GM18498 (cell line): ENCODE data around the gene TET2.

Source experiments
- ATAC-seq: cut with Tn5 transposase; IDR thresholded peaks from one replicate; pipeline ENCODE4 v1.9.1; 2021; ENCODE audit warnings: mild to moderate bottlenecking, moderate library complexity; ENCODE audit not compliant: unreplicated experiment

TET2 gene

DNA sequence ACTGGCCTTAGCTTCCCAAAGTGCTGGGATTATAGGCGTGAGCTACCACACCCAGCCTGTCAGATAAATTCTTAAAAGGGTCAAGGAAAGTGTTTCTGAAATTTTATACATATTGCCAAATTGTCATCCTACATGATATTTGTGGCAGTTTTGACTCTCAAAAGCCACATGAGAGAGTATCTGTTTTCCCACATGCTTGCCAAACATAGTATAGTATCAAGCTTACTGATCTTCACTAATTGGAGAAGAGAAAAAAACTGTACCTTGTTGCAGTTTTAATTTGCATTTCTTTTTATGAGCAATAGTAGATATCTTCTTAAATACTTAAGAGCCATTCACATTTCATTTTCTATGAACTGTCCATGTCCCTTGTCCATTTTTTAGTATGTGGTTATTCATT lies 83.6 kb downstream of the TET2 start:
- no peak for ATAC-seq

DNA sequence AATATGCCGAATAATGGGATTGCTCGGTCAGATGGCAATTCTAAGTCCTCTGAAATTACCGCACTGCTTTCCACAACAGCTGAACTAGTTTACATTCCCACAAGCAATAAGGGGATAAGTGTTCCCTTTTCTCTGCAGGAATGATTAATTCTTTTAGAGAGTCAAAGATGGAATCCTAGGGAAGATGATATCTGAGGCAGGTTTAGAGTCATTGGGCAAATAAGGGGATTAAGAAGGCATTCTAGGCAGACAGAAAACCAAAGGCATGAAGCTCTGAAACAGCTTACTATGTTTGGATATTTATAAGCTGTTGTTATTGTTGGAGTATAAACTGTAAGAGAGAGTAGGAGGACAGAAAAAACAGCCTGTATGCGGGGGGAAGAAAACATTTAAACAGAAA lies 85.7 kb downstream of the TET2 start:
- no peak for ATAC-seq

DNA sequence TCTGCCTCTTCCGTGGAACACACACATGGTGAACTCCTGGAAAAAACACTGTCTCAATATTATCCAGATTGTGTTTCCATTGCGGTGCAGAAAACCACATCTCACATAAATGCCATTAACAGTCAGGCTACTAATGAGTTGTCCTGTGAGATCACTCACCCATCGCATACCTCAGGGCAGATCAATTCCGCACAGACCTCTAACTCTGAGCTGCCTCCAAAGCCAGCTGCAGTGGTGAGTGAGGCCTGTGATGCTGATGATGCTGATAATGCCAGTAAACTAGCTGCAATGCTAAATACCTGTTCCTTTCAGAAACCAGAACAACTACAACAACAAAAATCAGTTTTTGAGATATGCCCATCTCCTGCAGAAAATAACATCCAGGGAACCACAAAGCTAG lies 87.9 kb downstream of the TET2 start:
- no peak for ATAC-seq

DNA sequence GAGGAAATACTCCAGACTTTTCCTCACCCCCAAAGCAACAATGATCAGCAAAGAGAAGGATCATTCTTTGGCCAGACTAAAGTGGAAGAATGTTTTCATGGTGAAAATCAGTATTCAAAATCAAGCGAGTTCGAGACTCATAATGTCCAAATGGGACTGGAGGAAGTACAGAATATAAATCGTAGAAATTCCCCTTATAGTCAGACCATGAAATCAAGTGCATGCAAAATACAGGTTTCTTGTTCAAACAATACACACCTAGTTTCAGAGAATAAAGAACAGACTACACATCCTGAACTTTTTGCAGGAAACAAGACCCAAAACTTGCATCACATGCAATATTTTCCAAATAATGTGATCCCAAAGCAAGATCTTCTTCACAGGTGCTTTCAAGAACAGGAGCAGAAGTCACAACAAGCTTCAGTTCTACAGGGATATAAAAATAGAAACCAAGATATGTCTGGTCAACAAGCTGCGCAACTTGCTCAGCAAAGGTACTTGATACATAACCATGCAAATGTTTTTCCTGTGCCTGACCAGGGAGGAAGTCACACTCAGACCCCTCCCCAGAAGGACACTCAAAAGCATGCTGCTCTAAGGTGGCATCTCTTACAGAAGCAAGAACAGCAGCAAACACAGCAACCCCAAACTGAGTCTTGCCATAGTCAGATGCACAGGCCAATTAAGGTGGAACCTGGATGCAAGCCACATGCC lies 89.7 kb downstream of the TET2 start:
- ATAC-seq: peak; percentile 96

DNA sequence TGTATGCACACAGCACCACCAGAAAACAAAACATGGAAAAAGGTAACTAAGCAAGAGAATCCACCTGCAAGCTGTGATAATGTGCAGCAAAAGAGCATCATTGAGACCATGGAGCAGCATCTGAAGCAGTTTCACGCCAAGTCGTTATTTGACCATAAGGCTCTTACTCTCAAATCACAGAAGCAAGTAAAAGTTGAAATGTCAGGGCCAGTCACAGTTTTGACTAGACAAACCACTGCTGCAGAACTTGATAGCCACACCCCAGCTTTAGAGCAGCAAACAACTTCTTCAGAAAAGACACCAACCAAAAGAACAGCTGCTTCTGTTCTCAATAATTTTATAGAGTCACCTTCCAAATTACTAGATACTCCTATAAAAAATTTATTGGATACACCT lies 90.2 kb downstream of the TET2 start:
- ATAC-seq: peak; percentile 43

DNA sequence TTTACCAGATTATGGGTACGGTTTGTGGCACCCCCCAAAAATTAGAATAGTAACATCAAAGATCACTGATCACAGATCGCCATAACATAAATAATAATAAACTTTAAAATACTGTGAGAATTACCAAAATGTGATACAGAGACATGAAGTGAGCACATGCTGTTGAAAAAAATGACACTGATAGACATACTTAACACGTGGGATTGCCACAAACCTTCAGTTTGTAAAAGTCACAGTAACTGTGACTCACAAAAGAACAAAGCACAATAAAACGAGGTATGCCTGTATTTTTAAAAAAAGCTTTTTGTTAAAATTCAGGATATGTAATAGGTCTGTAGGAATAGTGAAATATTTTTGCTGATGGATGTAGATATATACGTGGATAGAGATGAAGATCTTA lies 93.4 kb downstream of the TET2 start:
- no peak for ATAC-seq

DNA sequence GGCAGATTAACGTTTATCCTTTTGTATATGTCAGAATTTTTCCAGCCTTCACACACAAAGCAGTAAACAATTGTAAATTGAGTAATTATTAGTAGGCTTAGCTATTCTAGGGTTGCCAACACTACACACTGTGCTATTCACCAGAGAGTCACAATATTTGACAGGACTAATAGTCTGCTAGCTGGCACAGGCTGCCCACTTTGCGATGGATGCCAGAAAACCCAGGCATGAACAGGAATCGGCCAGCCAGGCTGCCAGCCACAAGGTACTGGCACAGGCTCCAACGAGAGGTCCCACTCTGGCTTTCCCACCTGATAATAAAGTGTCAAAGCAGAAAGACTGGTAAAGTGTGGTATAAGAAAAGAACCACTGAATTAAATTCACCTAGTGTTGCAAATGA lies 94.8 kb downstream of the TET2 start:
- no peak for ATAC-seq

DNA sequence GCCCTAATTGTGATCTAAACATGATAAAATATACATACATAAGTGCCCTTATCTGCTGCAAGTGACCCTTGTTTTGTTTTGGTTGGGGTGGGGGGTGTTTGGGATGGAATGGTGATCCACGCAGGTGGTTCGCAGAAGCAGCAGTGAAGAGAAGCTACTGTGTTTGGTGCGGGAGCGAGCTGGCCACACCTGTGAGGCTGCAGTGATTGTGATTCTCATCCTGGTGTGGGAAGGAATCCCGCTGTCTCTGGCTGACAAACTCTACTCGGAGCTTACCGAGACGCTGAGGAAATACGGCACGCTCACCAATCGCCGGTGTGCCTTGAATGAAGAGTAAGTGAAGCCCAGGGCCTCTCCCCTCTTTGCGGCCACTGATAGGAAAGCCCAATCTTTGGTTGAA lies 96.8 kb downstream of the TET2 start:
- ATAC-seq: no peak

DNA sequence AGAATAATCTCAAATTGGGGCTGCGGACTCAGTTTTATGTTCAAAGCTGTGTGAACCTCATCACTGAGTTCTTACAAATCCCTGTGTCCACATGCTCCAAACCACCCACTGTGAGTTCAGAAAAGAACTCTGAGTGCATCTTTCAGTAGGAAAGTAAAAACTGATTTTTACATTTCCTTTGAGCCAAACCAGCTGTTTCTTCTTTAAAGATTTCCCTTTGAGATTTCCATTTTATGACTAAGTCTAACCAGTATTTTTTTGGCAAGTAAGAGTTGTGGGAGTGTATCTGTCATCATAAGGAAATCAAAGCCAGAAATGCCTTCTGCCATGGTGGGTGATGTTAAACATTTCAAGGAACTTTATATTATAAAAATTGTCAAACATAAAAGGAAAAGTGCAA lies 100.0 kb downstream of the TET2 start:
- no peak for ATAC-seq

DNA sequence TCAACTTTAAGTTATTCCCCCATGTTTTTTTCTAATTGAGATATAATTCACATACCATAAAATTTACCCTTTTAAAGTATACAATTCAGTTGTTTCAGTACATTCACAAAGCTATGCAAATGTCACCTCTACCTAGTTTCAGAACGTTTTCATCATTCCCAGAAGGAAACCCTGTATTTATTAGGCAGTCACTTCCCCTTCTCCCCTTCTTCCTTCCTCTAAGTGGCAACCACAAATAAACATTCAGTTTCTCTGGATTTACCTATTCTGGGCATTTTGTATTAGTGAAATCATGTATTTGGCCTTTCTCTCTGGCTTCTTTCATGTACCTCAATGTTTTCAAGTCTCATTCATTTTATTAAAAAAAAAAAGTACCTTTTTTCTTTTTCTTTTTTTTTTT lies 101.9 kb downstream of the TET2 start:
- no peak for ATAC-seq

DNA sequence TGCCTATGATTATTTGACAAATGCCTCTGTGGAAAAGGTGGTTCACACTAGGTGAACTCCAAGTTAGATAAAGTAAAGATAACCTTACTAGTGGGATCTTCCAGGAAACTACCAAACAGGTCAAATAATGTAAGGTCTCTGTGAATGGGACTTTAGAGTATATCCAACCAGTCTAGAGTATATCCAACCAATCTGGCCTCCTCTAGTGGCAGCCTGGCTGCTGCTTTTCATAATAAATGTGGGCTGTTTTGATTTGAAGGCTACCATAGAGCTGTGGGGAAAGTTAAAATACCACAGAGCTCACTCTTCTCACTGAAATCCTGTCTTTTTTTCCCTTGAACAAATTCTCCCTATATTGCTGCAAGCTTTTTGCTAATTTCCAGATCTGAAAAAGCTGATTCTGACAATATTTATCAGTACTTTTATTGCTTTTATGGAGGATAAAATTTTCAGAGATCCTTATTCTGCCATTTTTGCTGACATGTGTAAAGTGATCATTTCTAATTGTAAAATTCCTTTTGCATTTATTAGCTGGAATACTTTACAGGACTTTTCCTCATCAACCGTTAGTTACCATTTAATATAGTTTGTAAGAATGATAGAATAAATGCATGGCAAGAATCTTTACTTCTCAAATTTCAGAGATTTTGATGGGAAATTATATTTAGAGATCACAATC lies 111.3 kb downstream of the TET2 start:
- ATAC-seq: no peak

DNA sequence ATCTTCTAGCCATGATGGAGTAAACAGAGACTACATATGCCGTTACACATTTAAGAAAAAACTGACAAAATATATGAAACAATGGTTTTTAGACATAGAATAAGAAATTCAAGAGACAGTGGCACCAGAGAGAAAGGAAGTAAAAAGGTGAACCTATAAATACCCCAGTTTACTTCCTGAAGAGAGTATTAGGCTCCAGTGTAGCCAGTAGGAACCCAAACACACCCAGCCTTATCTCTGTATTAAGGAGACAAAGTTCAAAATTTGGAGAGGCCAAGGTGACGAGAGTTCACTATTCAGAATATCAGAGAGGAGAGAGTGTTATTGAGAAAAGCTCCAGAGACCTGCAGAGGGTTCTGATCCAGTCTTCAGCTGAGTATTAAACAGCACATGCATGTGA lies 119.0 kb downstream of the TET2 start:
- ATAC-seq: no peak

DNA sequence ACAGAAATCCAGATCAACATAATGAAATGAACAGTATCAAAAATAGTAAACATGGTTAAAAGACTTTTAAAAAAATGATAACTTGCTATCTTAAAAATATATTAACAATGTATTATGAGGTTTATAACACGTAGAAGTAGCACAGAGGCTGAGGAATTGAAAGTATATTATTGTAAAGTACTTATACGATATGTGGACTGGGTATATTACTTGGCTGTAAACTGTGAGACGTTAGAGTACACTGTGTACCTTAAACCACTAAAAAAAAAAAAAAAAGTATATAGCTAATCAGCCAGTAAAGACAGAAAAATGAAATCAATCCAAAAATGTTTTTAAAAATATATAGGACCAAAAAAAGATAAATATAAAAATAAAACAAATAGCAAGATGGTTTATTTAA lies 120.6 kb downstream of the TET2 start:
- ATAC-seq: no peak

DNA sequence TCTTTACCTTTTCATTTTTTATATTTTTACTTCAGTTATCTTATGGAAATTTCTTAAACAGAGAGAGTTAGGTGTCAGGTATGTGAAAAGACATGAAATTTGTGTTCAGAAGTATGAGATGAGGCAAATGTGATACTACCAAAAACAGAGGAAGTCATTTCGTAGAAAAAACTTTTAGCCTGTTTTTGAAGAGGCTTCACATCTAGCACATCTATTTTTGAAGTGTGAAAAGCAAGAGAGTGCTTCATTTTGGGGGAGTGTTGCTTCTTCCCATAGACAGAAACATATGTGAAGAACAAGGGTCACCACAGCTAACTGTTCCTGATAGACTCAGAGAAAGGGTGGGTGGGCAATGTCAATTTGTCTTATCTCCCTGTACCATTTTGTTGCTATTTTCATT lies 125.3 kb downstream of the TET2 start:
- no peak for ATAC-seq

DNA sequence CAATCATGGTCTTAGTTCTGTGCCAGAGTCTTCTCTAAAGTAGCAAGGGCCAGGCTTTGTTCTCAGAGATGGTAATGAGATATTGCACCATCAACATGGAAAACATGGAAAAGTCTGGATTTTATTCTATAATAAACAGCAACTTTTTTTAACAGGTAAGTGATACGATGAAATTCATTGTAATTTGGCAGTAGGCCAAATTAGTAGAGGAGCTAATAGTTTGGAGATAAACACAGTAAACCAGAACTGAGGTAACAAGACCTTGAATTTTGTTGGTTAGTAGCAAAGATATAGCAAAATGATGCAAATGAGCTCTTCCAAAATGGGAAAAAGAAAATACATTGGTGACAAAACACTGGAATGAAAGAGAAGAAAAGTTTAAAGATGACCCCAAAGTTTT lies 126.6 kb downstream of the TET2 start:
- ATAC-seq: no peak

DNA sequence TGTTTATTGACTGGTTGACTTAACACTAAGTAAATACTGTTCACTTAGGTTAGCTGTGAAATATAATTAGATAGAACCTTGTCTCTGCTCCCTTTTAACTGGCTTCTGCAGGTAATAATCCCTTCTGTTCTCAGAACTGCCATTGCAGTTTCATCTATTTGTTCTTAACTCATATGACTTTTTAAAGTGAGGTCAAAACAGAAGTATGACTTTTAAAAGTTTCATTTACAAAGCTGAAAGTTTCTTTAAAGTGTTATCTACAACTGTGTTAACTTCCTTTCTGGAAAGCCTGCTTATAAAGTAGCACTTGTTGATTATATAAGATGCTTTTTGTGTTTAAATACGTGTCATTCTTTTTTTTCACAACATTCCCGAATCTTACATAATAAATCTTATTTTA lies 127.4 kb downstream of the TET2 start:
- ATAC-seq: no peak

DNA sequence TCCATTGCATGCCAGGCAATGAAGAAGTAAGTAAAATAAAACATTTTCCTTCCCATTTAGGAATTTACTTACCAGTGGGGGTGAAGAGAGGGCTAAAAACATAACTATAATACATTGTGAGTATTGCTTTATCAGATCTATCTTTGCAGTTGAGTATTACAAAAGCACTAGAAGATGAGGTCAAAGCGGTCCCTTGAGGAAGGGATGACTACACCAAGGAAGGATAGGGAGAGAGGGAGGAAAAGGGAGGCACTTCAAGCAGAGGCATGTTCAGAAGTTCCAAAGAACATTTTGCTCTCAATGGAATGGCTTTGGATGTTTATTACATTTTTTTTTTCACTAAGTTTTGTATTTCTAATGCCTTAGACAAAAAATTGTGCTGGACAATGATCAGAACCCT lies 127.8 kb downstream of the TET2 start:
- ATAC-seq: no peak

DNA sequence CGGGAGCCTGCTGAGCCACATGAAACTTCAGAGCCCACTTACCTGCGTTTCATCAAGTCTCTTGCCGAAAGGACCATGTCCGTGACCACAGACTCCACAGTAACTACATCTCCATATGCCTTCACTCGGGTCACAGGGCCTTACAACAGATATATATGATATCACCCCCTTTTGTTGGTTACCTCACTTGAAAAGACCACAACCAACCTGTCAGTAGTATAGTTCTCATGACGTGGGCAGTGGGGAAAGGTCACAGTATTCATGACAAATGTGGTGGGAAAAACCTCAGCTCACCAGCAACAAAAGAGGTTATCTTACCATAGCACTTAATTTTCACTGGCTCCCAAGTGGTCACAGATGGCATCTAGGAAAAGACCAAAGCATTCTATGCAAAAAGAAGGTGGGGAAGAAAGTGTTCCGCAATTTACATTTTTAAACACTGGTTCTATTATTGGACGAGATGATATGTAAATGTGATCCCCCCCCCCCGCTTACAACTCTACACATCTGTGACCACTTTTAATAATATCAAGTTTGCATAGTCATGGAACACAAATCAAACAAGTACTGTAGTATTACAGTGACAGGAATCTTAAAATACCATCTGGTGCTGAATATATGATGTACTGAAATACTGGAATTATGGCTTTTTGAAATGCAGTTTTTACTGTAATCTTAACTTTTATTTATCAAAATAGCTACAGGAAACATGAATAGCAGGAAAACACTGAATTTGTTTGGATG lies 129.9 kb downstream of the TET2 start:
- ATAC-seq: no peak

DNA sequence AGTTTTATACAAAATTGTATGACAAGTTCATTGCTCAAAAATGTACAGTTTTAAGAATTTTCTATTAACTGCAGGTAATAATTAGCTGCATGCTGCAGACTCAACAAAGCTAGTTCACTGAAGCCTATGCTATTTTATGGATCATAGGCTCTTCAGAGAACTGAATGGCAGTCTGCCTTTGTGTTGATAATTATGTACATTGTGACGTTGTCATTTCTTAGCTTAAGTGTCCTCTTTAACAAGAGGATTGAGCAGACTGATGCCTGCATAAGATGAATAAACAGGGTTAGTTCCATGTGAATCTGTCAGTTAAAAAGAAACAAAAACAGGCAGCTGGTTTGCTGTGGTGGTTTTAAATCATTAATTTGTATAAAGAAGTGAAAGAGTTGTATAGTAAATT lies 131.0 kb downstream of the TET2 start:
- no peak for ATAC-seq

DNA sequence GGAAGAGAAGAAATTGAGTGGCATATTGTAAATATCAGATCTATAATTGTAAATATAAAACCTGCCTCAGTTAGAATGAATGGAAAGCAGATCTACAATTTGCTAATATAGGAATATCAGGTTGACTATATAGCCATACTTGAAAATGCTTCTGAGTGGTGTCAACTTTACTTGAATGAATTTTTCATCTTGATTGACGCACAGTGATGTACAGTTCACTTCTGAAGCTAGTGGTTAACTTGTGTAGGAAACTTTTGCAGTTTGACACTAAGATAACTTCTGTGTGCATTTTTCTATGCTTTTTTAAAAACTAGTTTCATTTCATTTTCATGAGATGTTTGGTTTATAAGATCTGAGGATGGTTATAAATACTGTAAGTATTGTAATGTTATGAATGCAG lies 132.6 kb downstream of the TET2 start:
- ATAC-seq: no peak

DNA sequence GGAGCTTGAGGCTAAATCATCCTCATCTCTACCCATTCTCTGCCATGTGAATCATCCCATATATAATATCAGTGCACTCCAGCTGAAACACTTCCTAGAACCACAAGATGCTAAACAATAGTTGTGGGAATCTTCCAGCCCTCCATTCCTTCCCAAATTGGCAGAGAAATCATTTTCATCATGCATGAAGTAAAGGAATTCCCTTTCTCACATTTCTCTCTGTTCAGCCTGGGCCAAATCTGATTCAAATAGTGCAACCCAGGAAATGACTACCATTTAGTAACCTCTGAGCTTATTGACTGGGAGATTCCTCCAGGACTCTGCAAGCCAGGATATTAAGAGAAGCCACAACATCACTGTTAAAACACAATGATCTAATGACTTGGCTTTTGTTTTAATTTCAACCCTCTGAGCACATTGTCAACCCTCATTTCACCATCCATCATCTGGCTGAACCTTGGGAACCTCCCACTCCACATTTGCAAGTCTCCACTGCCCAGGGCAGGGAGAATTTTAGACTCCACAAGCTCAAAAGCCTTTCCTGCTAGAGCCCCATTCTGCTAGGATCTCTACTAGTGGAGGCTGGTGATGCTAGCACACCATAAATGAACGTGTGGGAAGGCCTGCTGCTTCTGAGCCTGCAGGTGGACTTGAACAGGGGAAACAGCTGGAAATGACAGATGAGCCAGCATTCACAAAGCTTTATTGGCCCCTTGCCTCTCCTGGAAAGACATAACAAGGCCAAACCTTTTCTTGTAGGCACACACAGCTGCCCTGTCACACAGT lies 133.9 kb downstream of the TET2 start:
- ATAC-seq: no peak

DNA sequence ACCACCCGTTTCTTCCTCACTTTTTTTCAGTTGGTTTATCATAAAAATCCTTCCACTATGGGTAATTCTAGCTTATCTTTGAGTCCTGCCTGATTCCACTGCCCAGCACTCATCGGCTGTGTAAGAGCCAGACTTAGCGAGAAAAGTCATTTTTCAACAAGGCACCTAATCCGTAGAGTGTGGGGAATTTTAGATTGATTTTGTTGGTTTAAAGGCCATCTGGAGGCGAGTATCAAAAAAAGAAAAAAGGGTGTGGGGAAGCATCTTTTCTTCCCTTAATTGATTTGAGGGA lies 134.4 kb downstream of the TET2 start:
- no peak for ATAC-seq
